Cardiac muscle cell (in vitro differentiated cells and primary cell): ENCODE results near the gene EZH2. TPM values are rescaled to one million over a fixed set of nuclear protein-coding genes. Genes with fewer than 3 reads are reported as not detected.

Source experiments
- DNase-seq, 2 donors: peaks; one replicate each; pipeline versions ENCODE4 v3.0.0 to v3.0.0-alpha.2; 2010 to 2017; ENCODE audit warnings: low read depth in 1 of 2, low spot score in 1 of 2
- H3K27ac ChIP-seq: fragments of 200-600 bp; sonication (generic); 2 replicates; pipeline ENCODE4 v1.5.1; 2016
- H3K27me3 ChIP-seq: fragments of 200-600 bp; sonication (generic); 2 replicates; pipeline ENCODE4 v1.6.0; 2016; ENCODE audit warnings: control low read depth
- H3K36me3 ChIP-seq: fragments of 200-600 bp; sonication (generic); 2 replicates; pipeline ENCODE4 v1.5.1; 2016; ENCODE audit warnings: control low read depth
- H3K4me1 ChIP-seq: fragments of 200-600 bp; sonication (generic); 2 replicates; pipeline ENCODE4 v1.8.1; 2017; ENCODE audit warnings: low read depth, mild to moderate bottlenecking, mixed run types
- H3K4me3 ChIP-seq: fragments of 200-600 bp; sonication (generic); 2 replicates; pipeline ENCODE4 v1.5.1; 2016; ENCODE audit warnings: mild to moderate bottlenecking
- H3K9me3 ChIP-seq: fragments of 200-600 bp; sonication (generic); 2 replicates; pipeline ENCODE4 v1.5.1; 2017; ENCODE audit warnings: low read depth, mild to moderate bottlenecking, control low read depth
- CTCF ChIP-seq: IDR thresholded peaks from 2 replicates; pipeline ENCODE4 v1.5.1; 2012; ENCODE audit warnings: low read depth, mild to moderate bottlenecking, low read length
- polyA plus RNA-seq: library from polyadenylated mRNA; unstranded; fragments of >200 nt; fragmentation: Nextera tagmentation; extraction: Ambion mirVana; gene quantifications from 2 replicates; pipeline ENCODE4 v1.2.1, GENCODE V29; 2016
- total RNA-seq: library from RNA; depleted of rRNA; stranded (reverse); fragments of >200 nt; gene quantifications from 2 replicates; pipeline ENCODE4 v1.2.3, GENCODE V29; 2016

Gene EZH2
- total and polyA plus RNA-seq, 2 experiments from 2014 or later, result 18.7 to 28.4 TPM

DNA sequence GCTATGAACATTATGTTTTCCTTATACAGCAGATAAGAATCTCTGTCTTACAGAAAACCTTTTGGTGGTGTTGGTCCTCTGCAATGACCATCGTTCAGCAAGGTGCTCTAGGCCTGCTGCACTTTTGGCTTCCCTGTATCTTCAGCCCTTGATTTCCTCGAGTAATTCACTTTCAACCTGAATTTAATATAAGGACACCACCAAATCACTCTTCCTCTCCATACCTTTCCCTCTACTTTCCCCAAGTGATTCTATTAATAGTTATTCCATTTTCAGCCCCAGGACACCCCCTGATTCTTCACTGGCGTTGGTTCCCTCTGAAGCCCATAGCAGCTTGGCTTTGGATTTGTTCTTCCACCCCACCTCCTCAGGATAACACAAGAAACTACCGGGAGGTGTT is 72.2 kb downstream of the EZH2 start:
- Histone ChIP-seq H3K9me3 (no peaks in the 10 kb centered on the region), H3K36me3 (peaks cover 42% of the 10 kb centered on the region), H3K27ac (no peak overlapping the region), H3K4me1 (no peaks in the 10 kb centered on the region), H3K4me3 (no peak overlapping the region), H3K27me3 (no peaks in the 10 kb centered on the region)
- no peak for DNase-seq
- no peak for TF ChIP-seq CTCF

GRCh38 chr7:148809856-148810255 is 74.2 kb downstream of the EZH2 start:
- Histone ChIP-seq H3K36me3 (peaks cover 29% of the 10 kb centered on the region), H3K4me3 (no peak overlapping the region), H3K27ac (peak overlapping the region; percentile 68), H3K9me3 (no peaks in the 10 kb centered on the region), H3K27me3 (no peaks in the 10 kb centered on the region), H3K4me1 (no peaks in the 10 kb centered on the region)
- DNase-seq, result no peak
- no peak for TF ChIP-seq CTCF

- no peak overlapping the region for H3K4me3 ChIP-seq
- H3K27ac ChIP-seq, result no peak overlapping the region
- DNase-seq, result no peak
- H3K9me3 ChIP-seq, result no peaks in the 10 kb centered on the region
- H3K4me1 ChIP-seq, result no peaks in the 10 kb centered on the region
- H3K36me3 ChIP-seq, result peaks cover 25% of the 10 kb centered on the region
- TF ChIP-seq CTCF, result no peak
- no peaks in the 10 kb centered on the region for H3K27me3 ChIP-seq
These were observed 76.7 kb downstream of the EZH2 start for GRCh38 chr7:148807436-148807835.

- TF ChIP-seq CTCF, result no peak
- no peak for DNase-seq
- Histone ChIP-seq H3K4me1 (no peaks in the 10 kb centered on the region), H3K27ac (peak overlapping the region; percentile 58), H3K36me3 (peaks cover 21% of the 10 kb centered on the region), H3K4me3 (no peak overlapping the region), H3K9me3 (no peaks in the 10 kb centered on the region), H3K27me3 (no peaks in the 10 kb centered on the region)
These were observed 77.9 kb downstream of the EZH2 start for GRCh38 chr7:148806187-148806586.

DNA sequence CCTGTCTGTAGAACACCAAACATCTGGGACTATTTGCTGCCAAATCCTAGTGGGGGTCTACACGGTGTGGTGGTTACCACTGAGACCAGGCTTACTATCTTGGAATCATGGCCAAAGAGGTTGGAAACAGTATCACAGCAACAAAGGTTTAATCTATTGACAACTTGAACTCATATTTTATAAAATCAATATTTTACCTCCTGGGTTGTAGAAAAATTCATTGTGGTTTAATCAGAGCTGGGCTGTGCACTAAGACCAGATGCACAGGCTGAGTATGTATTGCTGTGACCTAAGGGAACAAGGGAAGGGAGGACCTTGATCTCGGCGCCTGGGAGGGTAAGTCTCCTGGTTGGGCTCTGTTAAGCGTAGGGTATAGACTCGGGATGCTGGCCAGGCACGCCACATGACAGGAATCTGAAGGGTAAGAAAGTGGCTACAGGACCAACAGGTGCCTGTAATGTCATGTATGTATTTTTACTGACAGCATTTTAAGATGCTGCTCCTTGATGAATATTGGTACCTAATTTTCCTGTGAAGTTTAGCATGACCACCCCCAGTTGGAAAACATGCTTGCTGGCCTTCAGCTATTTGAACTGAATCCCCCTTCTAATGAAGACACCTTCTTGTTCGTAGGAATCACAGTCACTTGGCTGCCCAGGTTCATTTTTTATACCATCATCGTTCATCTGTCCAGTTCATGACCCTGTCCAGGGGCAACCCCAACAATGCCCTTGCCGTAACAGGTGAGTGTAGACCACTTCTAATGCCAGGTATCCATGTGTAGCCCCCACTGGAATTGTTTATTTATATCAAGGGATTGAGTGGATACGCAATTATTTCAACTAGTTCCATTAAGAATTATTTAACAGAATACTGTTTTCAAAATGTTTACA is 79.5 kb downstream of the EZH2 start:
- Histone ChIP-seq H3K36me3 (peaks cover 31% of the 10 kb centered on the region), H3K27me3 (no peaks in the 10 kb centered on the region), H3K27ac (no peak overlapping the region), H3K4me3 (no peak overlapping the region), H3K4me1 (no peaks in the 10 kb centered on the region), H3K9me3 (no peaks in the 10 kb centered on the region)
- DNase-seq, result no peak
- TF ChIP-seq CTCF, result no peak
